Measurements from ENCODE around the gene ATN1.

ATN1 gene

DNA sequence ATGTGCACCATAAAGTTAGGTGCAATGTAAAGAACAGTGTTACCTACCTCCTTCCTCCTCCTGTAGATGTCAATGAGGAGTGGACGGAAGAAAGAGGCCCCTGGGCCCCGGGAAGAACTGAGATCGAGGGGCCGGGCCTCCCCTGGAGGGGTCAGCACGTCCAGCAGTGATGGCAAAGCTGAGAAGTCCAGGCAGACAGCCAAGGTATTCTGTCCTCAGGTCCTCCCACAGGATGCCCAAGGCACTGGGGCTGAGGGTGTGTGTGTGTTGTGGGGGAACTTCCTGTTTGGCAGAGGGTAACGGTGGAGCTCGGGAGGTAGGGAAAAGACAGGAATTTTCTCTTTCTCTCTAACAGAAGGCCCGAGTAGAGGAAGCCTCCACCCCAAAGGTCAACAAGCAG, 6.4 kb downstream of the ATN1 start:
- H4K20me1 ChIP-seq (ENCODE audit: control insufficient read depth, insufficient read depth, low read depth, low read length): no peaks in the 10 kb centered on the region
- H3K4me1 ChIP-seq (ENCODE audit: control insufficient read depth, low read length): peaks cover 18% of the 10 kb centered on the region
- H3K27ac ChIP-seq (ENCODE audit: low read depth, low read length): no peak overlapping the region
- TF ChIP-seq, protein P1, sequence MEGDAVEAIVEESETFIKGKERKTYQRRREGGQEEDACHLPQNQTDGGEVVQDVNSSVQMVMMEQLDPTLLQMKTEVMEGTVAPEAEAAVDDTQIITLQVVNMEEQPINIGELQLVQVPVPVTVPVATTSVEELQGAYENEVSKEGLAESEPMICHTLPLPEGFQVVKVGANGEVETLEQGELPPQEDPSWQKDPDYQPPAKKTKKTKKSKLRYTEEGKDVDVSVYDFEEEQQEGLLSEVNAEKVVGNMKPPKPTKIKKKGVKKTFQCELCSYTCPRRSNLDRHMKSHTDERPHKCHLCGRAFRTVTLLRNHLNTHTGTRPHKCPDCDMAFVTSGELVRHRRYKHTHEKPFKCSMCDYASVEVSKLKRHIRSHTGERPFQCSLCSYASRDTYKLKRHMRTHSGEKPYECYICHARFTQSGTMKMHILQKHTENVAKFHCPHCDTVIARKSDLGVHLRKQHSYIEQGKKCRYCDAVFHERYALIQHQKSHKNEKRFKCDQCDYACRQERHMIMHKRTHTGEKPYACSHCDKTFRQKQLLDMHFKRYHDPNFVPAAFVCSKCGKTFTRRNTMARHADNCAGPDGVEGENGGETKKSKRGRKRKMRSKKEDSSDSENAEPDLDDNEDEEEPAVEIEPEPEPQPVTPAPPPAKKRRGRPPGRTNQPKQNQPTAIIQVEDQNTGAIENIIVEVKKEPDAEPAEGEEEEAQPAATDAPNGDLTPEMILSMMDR (IDR thresholded peaks at IDR 0.05; ENCODE audit: low read depth, low read length, poor library complexity, severe bottlenecking): no peak
- TF ChIP-seq EZH2phosphoT487 (IDR thresholded peaks at IDR 0.05; ENCODE audit: borderline replicate concordance, low read length): no peak
- H3K9me3 ChIP-seq (ENCODE audit: control insufficient read depth, insufficient read depth, low read length): no peaks in the 10 kb centered on the region
- H3K4me3 ChIP-seq (ENCODE audit: low read length): no peak overlapping the region
- H3K79me2 ChIP-seq (ENCODE audit: control insufficient read depth, low read length): peaks cover 14% of the 10 kb centered on the region
- H3K9me2 ChIP-seq (replicated peaks; ENCODE audit: control insufficient read depth, low read length): no peaks in the 10 kb centered on the region
- no peak overlapping the region for H3K4me2 ChIP-seq (ENCODE audit: low read length)
- peaks cover 5% of the 10 kb centered on the region; the same call in 1 of the 2 replicates for H3F3A ChIP-seq (ENCODE audit: control insufficient read depth, insufficient read depth)
- peaks cover 12% of the 10 kb centered on the region for H3K27me3 ChIP-seq (ENCODE audit: control insufficient read depth, low read length)
- peaks cover 2% of the 10 kb centered on the region for H3K36me3 ChIP-seq (ENCODE audit: control insufficient read depth, low read length)

DNA sequence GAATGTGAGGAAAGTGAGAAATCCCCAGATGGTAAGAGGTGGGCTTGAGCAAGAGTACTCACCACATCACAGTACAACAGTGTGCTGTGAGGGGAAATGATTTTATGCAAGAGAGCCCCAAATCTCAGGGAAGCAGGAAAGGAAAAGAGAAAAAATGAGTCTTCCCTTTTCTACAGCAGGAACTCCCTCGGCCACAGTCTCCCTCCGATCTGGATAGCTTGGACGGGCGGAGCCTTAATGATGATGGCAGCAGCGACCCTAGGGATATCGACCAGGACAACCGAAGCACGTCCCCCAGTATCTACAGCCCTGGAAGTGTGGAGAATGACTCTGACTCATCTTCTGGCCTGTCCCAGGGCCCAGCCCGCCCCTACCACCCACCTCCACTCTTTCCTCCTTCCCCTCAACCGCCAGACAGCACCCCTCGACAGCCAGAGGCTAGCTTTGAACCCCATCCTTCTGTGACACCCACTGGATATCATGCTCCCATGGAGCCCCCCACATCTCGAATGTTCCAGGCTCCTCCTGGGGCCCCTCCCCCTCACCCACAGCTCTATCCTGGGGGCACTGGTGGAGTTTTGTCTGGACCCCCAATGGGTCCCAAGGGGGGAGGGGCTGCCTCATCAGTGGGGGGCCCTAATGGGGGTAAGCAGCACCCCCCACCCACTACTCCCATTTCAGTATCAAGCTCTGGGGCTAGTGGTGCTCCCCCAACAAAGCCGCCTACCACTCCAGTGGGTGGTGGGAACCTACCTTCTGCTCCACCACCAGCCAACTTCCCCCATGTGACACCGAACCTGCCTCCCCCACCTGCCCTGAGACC, 7.8 kb downstream of the ATN1 start:
- no peak for TF ChIP-seq EZH2phosphoT487 (IDR thresholded peaks at IDR 0.05; ENCODE audit: borderline replicate concordance, low read length)
- TF ChIP-seq, protein P1 (IDR thresholded peaks at IDR 0.05; ENCODE audit: low read depth, low read length, poor library complexity, severe bottlenecking): no peak
- peaks cover 14% of the 10 kb centered on the region for H3K79me2 ChIP-seq (ENCODE audit: control insufficient read depth, low read length)
- H3K27ac ChIP-seq (ENCODE audit: low read depth, low read length): no peak overlapping the region
- no peaks in the 10 kb centered on the region for H3K9me2 ChIP-seq (replicated peaks; ENCODE audit: control insufficient read depth, low read length)
- H3K4me3 ChIP-seq (ENCODE audit: low read length): peak overlapping the region; percentile 88
- H3K4me1 ChIP-seq (ENCODE audit: control insufficient read depth, low read length): peaks cover 18% of the 10 kb centered on the region
- H3K4me2 ChIP-seq (ENCODE audit: low read length): peak overlapping the region; percentile 96
- no peaks in the 10 kb centered on the region for H3K9me3 ChIP-seq (ENCODE audit: control insufficient read depth, insufficient read depth, low read length)
- no peaks in the 10 kb centered on the region for H4K20me1 ChIP-seq (ENCODE audit: control insufficient read depth, insufficient read depth, low read depth, low read length)
- no peaks in the 10 kb centered on the region for H3K27me3 ChIP-seq (ENCODE audit: control insufficient read depth, low read length)
- peaks cover 5% of the 10 kb centered on the region; the same call in 1 of the 2 replicates for H3F3A ChIP-seq (ENCODE audit: control insufficient read depth, insufficient read depth)
- H3K36me3 ChIP-seq (ENCODE audit: control insufficient read depth, low read length): peaks cover 2% of the 10 kb centered on the region

DNA sequence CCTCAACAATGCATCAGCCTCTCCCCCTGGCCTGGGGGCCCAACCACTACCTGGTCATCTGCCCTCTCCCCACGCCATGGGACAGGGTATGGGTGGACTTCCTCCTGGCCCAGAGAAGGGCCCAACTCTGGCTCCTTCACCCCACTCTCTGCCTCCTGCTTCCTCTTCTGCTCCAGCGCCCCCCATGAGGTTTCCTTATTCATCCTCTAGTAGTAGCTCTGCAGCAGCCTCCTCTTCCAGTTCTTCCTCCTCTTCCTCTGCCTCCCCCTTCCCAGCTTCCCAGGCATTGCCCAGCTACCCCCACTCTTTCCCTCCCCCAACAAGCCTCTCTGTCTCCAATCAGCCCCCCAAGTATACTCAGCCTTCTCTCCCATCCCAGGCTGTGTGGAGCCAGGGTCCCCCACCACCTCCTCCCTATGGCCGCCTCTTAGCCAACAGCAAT, 8.5 kb downstream of the ATN1 start:
- Histone ChIP-seq H3K4me3 (ENCODE audit: low read length) (peak overlapping the region; percentile 88), H3K79me2 (ENCODE audit: control insufficient read depth, low read length) (peaks cover 14% of the 10 kb centered on the region), H4K20me1 (ENCODE audit: control insufficient read depth, insufficient read depth, low read depth, low read length) (no peaks in the 10 kb centered on the region), H3K27me3 (ENCODE audit: control insufficient read depth, low read length) (no peaks in the 10 kb centered on the region), H3K4me2 (ENCODE audit: low read length) (peak overlapping the region; percentile 96), H3K9me2 (replicated peaks; ENCODE audit: control insufficient read depth, low read length) (no peaks in the 10 kb centered on the region), H3K27ac (ENCODE audit: low read depth, low read length) (no peak overlapping the region), H3F3A (ENCODE audit: control insufficient read depth, insufficient read depth) (peaks cover 5% of the 10 kb centered on the region; the same call in 1 of the 2 replicates), H3K9me3 (ENCODE audit: control insufficient read depth, insufficient read depth, low read length) (no peaks in the 10 kb centered on the region), H3K36me3 (ENCODE audit: control insufficient read depth, low read length) (peaks cover 2% of the 10 kb centered on the region), H3K4me1 (ENCODE audit: control insufficient read depth, low read length) (peaks cover 18% of the 10 kb centered on the region)
- TF ChIP-seq, protein P1 (IDR thresholded peaks at IDR 0.05; ENCODE audit: low read depth, low read length, poor library complexity, severe bottlenecking): no peak
- no peak for TF ChIP-seq EZH2phosphoT487 (IDR thresholded peaks at IDR 0.05; ENCODE audit: borderline replicate concordance, low read length)

All from DOHH2 (cell line).